PC-3 (cell line): ENCODE results near the gene SORL1-AS1.
A peak's percentile ranks its signal among the peaks of the same experiment; 100 is the strongest.

ENCODE experiments used
- ATAC-seq: fragments of 200-7000 bp; cut with Tn5 transposase; 2 replicates; pipeline ENCODE4 v1.9.1; 2020; ENCODE audit warnings: mild to moderate bottlenecking, moderate library complexity
- BruUV-seq: library from RNA; stranded (reverse); fragments of 400-500 nt; replicated peaks from 2 replicates; lab custom pipeline; 2021; lab: Mats Ljungman, UMichigan
- CTCF ChIA-PET: fragments of 300-600 bp; sonication (Branson Sonifier 250); formaldehyde crosslinking; loops from one replicate; lab custom pipeline; 2022; ENCODE audit warnings: antibody characterized with exemption; lab: Charles Lee
- POLR2A ChIA-PET: fragments of 300-600 bp; sonication (Branson Sonifier 250); formaldehyde crosslinking; loops from one replicate; lab custom pipeline; 2022; ENCODE audit warnings: antibody characterized with exemption; ENCODE audit not compliant: unreplicated experiment; lab: Charles Lee
- DNase-seq: peaks from one replicate; pipeline ENCODE4 v3.0.0-alpha.2; 2015
- H2AFZ ChIP-seq: fragments of 300-600 bp; sonication (generic); 2 replicates; pipeline ENCODE4 v1.6.0; 2016; ENCODE audit warnings: antibody characterized with exemption, low read length
- H3F3A ChIP-seq: fragments of 300-600 bp; sonication (generic); one replicate; pipeline ENCODE4 v1.6.0; 2017; ENCODE audit warnings: antibody characterized with exemption, low read length, control low read depth, mild to moderate bottlenecking; ENCODE audit not compliant: unreplicated experiment
- H3K27ac ChIP-seq: fragments of 300-600 bp; sonication (generic); 2 replicates; pipeline ENCODE4 v1.5.1; 2016; ENCODE audit warnings: mild to moderate bottlenecking, low read length
- H3K27me3 ChIP-seq: fragments of 300-600 bp; sonication (generic); 2 replicates; pipeline ENCODE4 v1.6.1; 2016; ENCODE audit warnings: low read length, mixed read lengths
- H3K36me3 ChIP-seq: fragments of 300-600 bp; sonication (generic); 2 replicates; pipeline ENCODE4 v1.6.1; 2016; ENCODE audit warnings: low read depth, mixed run types, low read length, mixed read lengths
- H3K4me1 ChIP-seq: fragments of 300-600 bp; sonication (generic); 2 replicates; pipeline ENCODE4 v1.5.1; 2016; ENCODE audit warnings: low read length; ENCODE audit not compliant: insufficient read depth
- H3K4me2 ChIP-seq: fragments of 300-600 bp; sonication (generic); 2 replicates; pipeline ENCODE4 v1.6.0; 2016; ENCODE audit warnings: low read length
- H3K4me3 ChIP-seq: fragments of 300-600 bp; sonication (generic); 2 replicates; pipeline ENCODE4 v1.5.1; 2016; ENCODE audit warnings: mild to moderate bottlenecking, low read length, mixed read lengths
- H3K79me2 ChIP-seq: fragments of 300-600 bp; sonication (generic); 2 replicates; pipeline ENCODE4 v1.6.1; 2017; ENCODE audit warnings: low read length, mixed read lengths
- H3K9ac ChIP-seq: fragments of 300-600 bp; sonication (generic); 2 replicates; pipeline ENCODE4 v1.6.0; 2016; ENCODE audit warnings: mild to moderate bottlenecking, low read length
- H3K9me2 ChIP-seq: fragments of 300-600 bp; sonication (generic); replicated peaks from 2 replicates; pipeline ENCODE4 v1.6.1; 2016; ENCODE audit warnings: mixed run types, low read length, mixed read lengths
- H3K9me3 ChIP-seq: fragments of 300-600 bp; sonication (generic); 2 replicates; pipeline ENCODE4 v1.6.1; 2016; ENCODE audit warnings: low read length, mixed read lengths
- H4K20me1 ChIP-seq: fragments of 300-600 bp; sonication (generic); 2 replicates; pipeline ENCODE4 v1.6.1; 2016; ENCODE audit warnings: low read length, mixed read lengths
- EZH2 ChIP-seq: fragments of 300-600 bp; sonication (generic); IDR thresholded peaks from one replicate; pipeline ENCODE4 v1.6.1; 2017; ENCODE audit warnings: antibody characterized with exemption, mild to moderate bottlenecking, low read length; ENCODE audit not compliant: unreplicated experiment
- EZH2phosphoT487 ChIP-seq: fragments of 300-600 bp; sonication (generic); IDR thresholded peaks from 2 replicates; pipeline ENCODE4 v1.6.1; 2018; ENCODE audit warnings: mild to moderate bottlenecking, antibody characterized with exemption, low read length, borderline replicate concordance
- intact Hi-C: fragments of 100-400 bp; cut with micrococcal nuclease; formaldehyde crosslinking; loops from 2 replicates; pipeline ENCODE4 v1.9.0; 2023
- TF ChIP-seq, protein P1 (sequence below): fragments of 300-600 bp; sonication (generic); conservative IDR thresholded peaks from 2 replicates; pipeline ENCODE4 v1.5.1; 2017; ENCODE audit warnings: antibody characterized with exemption, low read depth, mild to moderate bottlenecking, low read length

The SORL1-AS1 gene

GRCh38 chr11:121466063-121466794 is 13.5 kb upstream of the SORL1-AS1 start:
- Histone ChIP-seq H3K79me2 (peaks cover 55% of the 10 kb centered on the region), H3K9me3 (no peaks in the 10 kb centered on the region), H3K4me2 (peak overlapping the region; percentile 71), H4K20me1 (no peaks in the 10 kb centered on the region), H3K27ac (peak overlapping the region; percentile 93), H2AFZ (peak overlapping the region; percentile 24), H3K4me3 (peak overlapping the region; percentile 39; the same call in 1 of the 2 replicates), H3K4me1 (peaks cover 68% of the 10 kb centered on the region), H3K27me3 (no peaks in the 10 kb centered on the region), H3K9ac (peak overlapping the region; percentile 68), H3F3A (peaks cover 18% of the 10 kb centered on the region), H3K9me2 (no peaks in the 10 kb centered on the region), H3K36me3 (no peaks in the 10 kb centered on the region; the same call in none of the 2 replicates)
- intact Hi-C loops = loop anchor here (1.0 to 10.0 kb wide), 5 partner anchors 10 to 1039 kb away; partner anchors contain the start of genes SORL1 and SORL1-AS1
- DNase-seq (peak; percentile 99), ATAC-seq (peak; percentile 61)
- POLR2A ChIA-PET = interaction anchor here (0.6 kb wide), 2 partner anchors 15 to 213 kb away, joined by 3 to 9 read pairs; no protein-coding TSS in a partner anchor
- TF ChIP-seq EZH2 = no peak
- TF ChIP-seq, protein P1, sequence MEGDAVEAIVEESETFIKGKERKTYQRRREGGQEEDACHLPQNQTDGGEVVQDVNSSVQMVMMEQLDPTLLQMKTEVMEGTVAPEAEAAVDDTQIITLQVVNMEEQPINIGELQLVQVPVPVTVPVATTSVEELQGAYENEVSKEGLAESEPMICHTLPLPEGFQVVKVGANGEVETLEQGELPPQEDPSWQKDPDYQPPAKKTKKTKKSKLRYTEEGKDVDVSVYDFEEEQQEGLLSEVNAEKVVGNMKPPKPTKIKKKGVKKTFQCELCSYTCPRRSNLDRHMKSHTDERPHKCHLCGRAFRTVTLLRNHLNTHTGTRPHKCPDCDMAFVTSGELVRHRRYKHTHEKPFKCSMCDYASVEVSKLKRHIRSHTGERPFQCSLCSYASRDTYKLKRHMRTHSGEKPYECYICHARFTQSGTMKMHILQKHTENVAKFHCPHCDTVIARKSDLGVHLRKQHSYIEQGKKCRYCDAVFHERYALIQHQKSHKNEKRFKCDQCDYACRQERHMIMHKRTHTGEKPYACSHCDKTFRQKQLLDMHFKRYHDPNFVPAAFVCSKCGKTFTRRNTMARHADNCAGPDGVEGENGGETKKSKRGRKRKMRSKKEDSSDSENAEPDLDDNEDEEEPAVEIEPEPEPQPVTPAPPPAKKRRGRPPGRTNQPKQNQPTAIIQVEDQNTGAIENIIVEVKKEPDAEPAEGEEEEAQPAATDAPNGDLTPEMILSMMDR = no peak
- CTCF ChIA-PET = interaction anchor here (0.6 to 1.2 kb wide), 4 partner anchors 14 to 1040 kb away, joined by 4 to 11 read pairs (median 4); partner anchors contain the start of gene SORL1-AS1
- BruUV-seq = TSS peak; percentile 21

DNA sequence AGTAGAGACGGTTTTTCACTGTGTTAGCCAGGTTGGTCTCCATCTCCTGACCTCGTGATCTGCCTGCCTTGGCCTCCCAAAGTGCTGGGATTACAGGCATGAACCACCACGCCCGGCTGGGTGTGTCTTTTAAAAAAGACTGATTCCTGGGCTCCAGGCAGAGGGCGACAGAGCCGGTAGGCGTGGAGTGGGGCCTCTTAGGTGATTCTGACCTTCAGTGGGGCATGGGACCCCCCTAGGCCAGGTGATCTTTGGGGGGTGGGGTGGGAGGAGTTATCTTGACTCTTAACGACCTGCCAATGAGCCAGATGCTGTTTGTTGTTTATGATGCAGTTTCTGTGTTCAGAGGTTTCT is 12.9 kb upstream of the SORL1-AS1 start:
- no TSS peak for BruUV-seq
- Histone ChIP-seq H4K20me1 (no peaks in the 10 kb centered on the region), H3K79me2 (peaks cover 58% of the 10 kb centered on the region), H3K4me3 (peak overlapping the region; percentile 39; the same call in 1 of the 2 replicates), H3K27me3 (no peaks in the 10 kb centered on the region), H3F3A (peaks cover 18% of the 10 kb centered on the region), H3K9ac (peak overlapping the region; percentile 68), H3K9me2 (no peaks in the 10 kb centered on the region), H3K4me2 (peak overlapping the region; percentile 71), H2AFZ (peak overlapping the region; percentile 24; the same call in 1 of the 2 replicates), H3K9me3 (no peaks in the 10 kb centered on the region), H3K4me1 (peaks cover 74% of the 10 kb centered on the region), H3K27ac (peak overlapping the region; percentile 93), H3K36me3 (no peaks in the 10 kb centered on the region; the same call in none of the 2 replicates)
- ChIA-PET POLR2A (no interaction called here), CTCF (interaction anchor here (0.6 to 0.7 kb wide), 2 partner anchors 228 to 309 kb away, joined by 3 to 4 read pairs; no protein-coding TSS in a partner anchor)
- intact Hi-C loops = loop anchor here (1.0 to 10.0 kb wide), 5 partner anchors 11 to 1039 kb away; partner anchors contain the start of genes SORL1 and SORL1-AS1
- TF ChIP-seq, protein P1 = no peak
- no peak for TF ChIP-seq EZH2
- no peak for TF ChIP-seq EZH2phosphoT487
- ATAC-seq = no peak
- DNase-seq = no peak
